ENCODE results near the gene BEGAIN.

- TF ChIP-seq CTCF (IDR thresholded peaks at IDR 0.05; ENCODE audit: borderline replicate concordance, extremely low read depth, low read length, poor library complexity, severe bottlenecking) = no peak
- TF ChIP-seq EZH2 (IDR thresholded peaks at IDR 0.05; ENCODE audit: borderline replicate concordance, low read depth, low read length, severe bottlenecking) = no peak
Measured at GRCh38 chr14:100606687-100607610, 19.7 kb upstream of the BEGAIN start.

Data from DND-41 (cell line).